ENCODE measurements around the gene RRM2. TPM values are rescaled to one million over a fixed set of nuclear protein-coding genes. Genes with fewer than 3 reads are reported as not detected.

The RRM2 gene
- total RNA-seq, 1 experiment from 2014 or later: 163 TPM

DNA sequence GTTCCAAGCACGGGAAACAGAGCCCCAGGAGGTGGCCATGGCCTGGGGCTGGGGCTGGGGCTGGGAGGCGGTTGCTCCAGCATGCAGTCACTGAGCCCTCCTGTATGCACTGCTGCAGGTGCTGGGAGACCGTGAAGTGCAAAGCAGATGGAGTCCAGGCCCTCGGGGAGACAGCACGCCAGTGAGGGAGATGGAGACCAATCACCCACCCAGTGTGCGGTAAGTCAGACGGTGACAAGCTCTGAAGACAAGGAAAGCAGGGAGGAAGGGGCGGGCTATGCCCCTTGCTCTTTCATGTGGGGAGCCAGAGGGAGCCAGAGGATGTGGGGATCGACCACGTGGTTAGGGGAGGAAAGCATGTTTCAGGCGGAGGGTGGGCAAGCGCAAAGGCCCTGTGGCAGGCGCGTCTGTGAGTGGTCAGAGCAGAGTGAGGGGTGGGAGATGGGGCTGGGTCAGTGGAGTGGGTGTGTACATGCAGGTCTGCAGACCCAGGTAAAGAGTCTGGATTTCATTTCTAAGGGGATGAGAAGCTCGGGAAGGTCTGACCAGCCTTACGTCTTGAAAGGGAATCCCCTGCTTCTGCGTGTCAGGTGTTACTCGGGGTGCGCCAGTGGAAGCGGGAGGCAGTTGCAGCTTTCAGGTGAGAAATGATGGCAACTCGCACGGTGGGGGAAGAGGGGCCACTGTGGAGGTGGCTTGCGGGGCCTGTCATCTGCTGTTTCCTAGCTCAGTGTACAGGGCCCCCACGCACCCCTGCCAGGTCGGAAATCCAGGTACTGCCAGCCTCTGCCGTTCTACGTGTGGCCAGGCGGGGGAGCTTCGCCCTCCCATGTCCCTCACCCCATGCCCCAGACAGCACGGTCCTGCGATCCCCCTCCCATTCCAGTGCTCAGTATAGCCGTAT, 19.4 kb downstream of the RRM2 start:
- H3K36me3 Mint-ChIP-seq (ENCODE audit: insufficient read depth in 1 of 3, low read depth in 3 of 3): peaks cover 7 to 23% (median 23%) of the 10 kb centered on the region in 3 experiments; a peak in 6 of 7 replicates
- H3K23ac ChIP-seq (ENCODE audit: insufficient read length, low read depth, low read length): no peak overlapping the region
- WGBS (ENCODE audit: extremely low coverage, insufficient read length, low lambda C conversion rate): no CpG with 5 or more reads among the region's 32 CpGs
- H3K4ac ChIP-seq (ENCODE audit: low read depth, low read length): no peak overlapping the region
- no peak overlapping the region for H2BK15ac ChIP-seq (ENCODE audit: low read depth, low read length)
- H3T11ph ChIP-seq (ENCODE audit: low read length): no peak overlapping the region
- no peak overlapping the region for H3K18ac ChIP-seq (ENCODE audit: insufficient read length, low read depth, low read length)
- H3K27me3 ChIP-seq (ENCODE audit: insufficient read depth, low read length): no peaks in the 10 kb centered on the region
- no peak overlapping the region for H4K5ac ChIP-seq (ENCODE audit: insufficient read length, low read depth, low read length)
- H3K4me2 ChIP-seq (ENCODE audit: insufficient read depth, insufficient read length, low read length): no peak overlapping the region
- no peak overlapping the region for H2AK5ac ChIP-seq (ENCODE audit: insufficient read length, low read length)
- H3K27me3 Mint-ChIP-seq (ENCODE audit: low read depth): no peaks in the 10 kb centered on the region
- no peak overlapping the region for H2BK12ac ChIP-seq (ENCODE audit: insufficient read length, low read depth, low read length)
- no peaks in the 10 kb centered on the region for H3K9me3 ChIP-seq (ENCODE audit: control insufficient read depth, low read depth, low read length)
- H2BK20ac ChIP-seq (ENCODE audit: low read depth, low read length, poor library complexity, severe bottlenecking): no peak overlapping the region
- H4K20me1 ChIP-seq (ENCODE audit: control insufficient read depth, insufficient read depth, insufficient read length): no peaks in the 10 kb centered on the region
- H3K27ac Mint-ChIP-seq: no peak overlapping the region; a peak in 1 of 7 replicates
- no peak overlapping the region for H2BK120ac ChIP-seq (ENCODE audit: low read depth, low read length, poor library complexity, severe bottlenecking)
- no peak overlapping the region for H4K8ac ChIP-seq (replicated peaks; ENCODE audit: insufficient read length, low read depth, low read length)
- no peak overlapping the region for H3K27ac ChIP-seq (ENCODE audit: insufficient read length, low read depth, low read length)
- no peaks in the 10 kb centered on the region for H3K79me2 ChIP-seq (ENCODE audit: insufficient read depth, low read length)
- no peaks in the 10 kb centered on the region for H3K9me3 Mint-ChIP-seq
- no peak overlapping the region for H3K4me3 Mint-ChIP-seq
- TF ChIP-seq, protein P1, sequence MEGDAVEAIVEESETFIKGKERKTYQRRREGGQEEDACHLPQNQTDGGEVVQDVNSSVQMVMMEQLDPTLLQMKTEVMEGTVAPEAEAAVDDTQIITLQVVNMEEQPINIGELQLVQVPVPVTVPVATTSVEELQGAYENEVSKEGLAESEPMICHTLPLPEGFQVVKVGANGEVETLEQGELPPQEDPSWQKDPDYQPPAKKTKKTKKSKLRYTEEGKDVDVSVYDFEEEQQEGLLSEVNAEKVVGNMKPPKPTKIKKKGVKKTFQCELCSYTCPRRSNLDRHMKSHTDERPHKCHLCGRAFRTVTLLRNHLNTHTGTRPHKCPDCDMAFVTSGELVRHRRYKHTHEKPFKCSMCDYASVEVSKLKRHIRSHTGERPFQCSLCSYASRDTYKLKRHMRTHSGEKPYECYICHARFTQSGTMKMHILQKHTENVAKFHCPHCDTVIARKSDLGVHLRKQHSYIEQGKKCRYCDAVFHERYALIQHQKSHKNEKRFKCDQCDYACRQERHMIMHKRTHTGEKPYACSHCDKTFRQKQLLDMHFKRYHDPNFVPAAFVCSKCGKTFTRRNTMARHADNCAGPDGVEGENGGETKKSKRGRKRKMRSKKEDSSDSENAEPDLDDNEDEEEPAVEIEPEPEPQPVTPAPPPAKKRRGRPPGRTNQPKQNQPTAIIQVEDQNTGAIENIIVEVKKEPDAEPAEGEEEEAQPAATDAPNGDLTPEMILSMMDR (conservative IDR thresholded peaks at IDR 0.05): peak; percentile 76
- peaks cover 9 to 10% of the 10 kb centered on the region in 2 experiments; a peak in 3 of 4 replicates for H3K4me1 Mint-ChIP-seq
- DNase-seq: peak; percentile 72
- H3K4me1 ChIP-seq (ENCODE audit: insufficient read depth, low read length): no peaks in the 10 kb centered on the region
- no peaks in the 10 kb centered on the region for H3K23me2 ChIP-seq (ENCODE audit: insufficient read length, low read depth, low read length, poor library complexity, severe bottlenecking)
- no peak overlapping the region for H2AFZ ChIP-seq (ENCODE audit: low read length)
- H3K14ac ChIP-seq (ENCODE audit: insufficient read depth, low read length): no peak overlapping the region
- no peak overlapping the region for H4K91ac ChIP-seq (ENCODE audit: insufficient read length, low read depth, low read length)
- no peak overlapping the region for H2BK5ac ChIP-seq (ENCODE audit: insufficient read length, low read length)
- no peaks in the 10 kb centered on the region for H3K79me1 ChIP-seq (ENCODE audit: insufficient read depth, low read depth, low read length, poor library complexity, severe bottlenecking)
- no peak overlapping the region for H3K9ac ChIP-seq (ENCODE audit: extremely low read depth, insufficient read length, low read length)
- no peak overlapping the region for H3K56ac ChIP-seq (ENCODE audit: insufficient read length, low read depth, low read length)
